GM21381 (cell line): ENCODE measurements around the gene RAB26.

Experiments
- ATAC-seq: cut with Tn5 transposase; IDR thresholded peaks from one replicate; pipeline ENCODE4 v1.9.1; 2021; ENCODE audit warnings: mild to moderate bottlenecking, moderate library complexity; ENCODE audit not compliant: unreplicated experiment

The RAB26 gene

GRCh38 chr16:2178321-2179106 lies 30.1 kb downstream of the RAB26 start:
- ATAC-seq, result no peak

GRCh38 chr16:2179107-2179501 lies 30.7 kb downstream of the RAB26 start:
- no peak for ATAC-seq

GRCh38 chr16:2179576-2179975 lies 31.2 kb downstream of the RAB26 start:
- no peak for ATAC-seq

DNA sequence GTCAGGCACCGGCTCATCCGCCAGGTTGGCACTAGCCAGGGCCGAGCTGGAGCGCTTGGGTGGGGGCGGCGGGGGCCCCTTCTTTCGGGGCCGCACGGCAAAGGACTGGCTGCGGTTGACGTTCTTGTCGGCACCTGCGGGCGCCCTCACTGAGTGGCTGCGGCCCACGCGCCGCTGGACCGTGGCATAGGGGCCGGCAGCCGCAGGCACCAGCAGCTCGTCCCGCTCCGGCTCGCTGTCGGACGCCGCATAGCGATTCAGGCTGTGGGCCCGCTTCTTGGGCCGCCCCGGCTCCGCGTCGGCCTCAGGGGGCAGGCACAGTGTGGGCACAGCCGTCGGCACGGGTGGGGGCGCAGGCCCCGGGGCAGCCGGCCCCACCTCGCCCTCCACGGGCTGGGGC lies 32.0 kb downstream of the RAB26 start:
- ATAC-seq, result no peak

- ATAC-seq, result no peak
These were observed 32.8 kb downstream of the RAB26 start for GRCh38 chr16:2180962-2181923.

- ATAC-seq, result no peak
These were observed 33.5 kb downstream of the RAB26 start for GRCh38 chr16:2181952-2182351.

DNA sequence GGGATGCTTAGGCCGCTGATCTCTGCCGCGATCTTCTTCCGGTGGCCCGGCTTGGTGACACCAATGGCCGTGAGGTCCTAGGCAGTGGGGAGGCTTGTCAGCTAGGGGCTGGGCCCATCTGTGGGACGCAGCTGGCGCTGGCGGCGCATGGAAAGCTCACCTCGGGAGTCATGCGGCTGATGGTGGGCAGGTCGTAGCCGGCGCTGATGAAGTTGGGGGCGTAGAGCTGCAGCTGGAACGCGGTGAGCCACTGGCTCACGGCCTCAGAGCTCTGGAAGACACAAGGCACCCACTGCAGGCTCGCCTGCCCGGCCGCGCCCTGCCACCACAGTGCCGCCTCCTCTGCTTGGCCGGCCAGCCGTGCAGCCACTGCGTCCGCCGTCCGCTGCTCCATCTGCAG lies 35.2 kb downstream of the RAB26 start:
- ATAC-seq, result no peak

GRCh38 chr16:2184346-2184745 lies 35.9 kb downstream of the RAB26 start:
- ATAC-seq, result no peak

DNA sequence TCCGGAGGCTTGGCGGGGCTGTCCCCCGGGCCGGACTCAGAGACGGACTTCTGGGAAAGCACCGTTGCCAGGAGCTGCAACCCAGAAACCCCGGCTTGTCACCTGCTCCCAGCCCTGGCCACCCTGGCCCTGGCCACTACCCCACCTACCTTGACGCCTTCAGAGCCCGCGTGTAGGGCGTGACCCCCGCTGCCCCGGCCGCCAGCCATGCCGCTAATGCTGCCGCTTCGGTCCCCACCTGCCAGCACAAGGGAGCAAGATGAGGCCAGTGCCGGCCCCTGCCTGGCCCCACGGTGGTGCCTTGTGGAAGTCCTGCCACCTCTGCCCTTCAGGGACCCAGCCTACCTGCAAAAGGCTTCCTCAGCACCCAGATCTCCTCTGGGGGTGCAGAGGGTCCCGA lies 36.5 kb downstream of the RAB26 start:
- ATAC-seq, result no peak

DNA sequence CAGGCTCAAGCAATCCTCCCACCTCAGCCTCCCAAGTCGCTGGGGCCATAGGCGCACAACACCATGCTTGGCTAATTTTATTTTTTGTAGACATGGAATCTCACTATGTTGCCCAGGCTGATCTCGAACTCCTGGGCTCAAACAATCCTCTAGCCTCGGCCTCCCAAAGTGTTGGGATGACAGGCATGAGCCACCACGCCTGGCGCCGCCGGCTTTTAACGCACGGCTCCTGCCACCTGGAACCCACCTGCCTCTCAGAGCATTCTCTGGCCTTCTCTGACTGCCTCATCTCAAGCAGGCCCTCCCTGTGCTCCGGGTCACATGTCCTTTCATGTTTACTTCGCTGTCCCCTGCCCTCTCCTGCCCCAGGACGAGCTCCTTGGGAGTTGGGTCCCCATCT lies 37.6 kb downstream of the RAB26 start:
- ATAC-seq, result no peak

DNA sequence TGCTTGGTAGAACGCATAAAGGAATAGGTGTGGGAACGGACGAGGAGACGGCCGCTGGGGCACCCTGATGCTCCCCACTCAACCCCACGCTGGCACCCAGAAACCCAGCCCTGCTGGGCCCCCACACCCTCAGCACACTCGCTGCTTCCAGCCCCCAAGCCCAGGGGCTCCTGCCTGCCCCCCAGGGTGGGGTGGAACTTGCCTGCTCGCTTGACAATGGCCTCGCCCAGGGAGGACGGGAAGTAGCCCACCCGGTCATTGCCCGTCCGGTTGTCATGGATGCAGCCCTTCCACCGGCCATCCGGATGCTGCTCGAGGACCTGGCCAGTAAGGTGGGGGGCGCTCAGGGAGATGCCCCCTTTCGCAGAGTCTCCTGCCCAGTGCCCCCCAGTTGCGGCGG lies 38.1 kb downstream of the RAB26 start:
- ATAC-seq, result no peak

DNA sequence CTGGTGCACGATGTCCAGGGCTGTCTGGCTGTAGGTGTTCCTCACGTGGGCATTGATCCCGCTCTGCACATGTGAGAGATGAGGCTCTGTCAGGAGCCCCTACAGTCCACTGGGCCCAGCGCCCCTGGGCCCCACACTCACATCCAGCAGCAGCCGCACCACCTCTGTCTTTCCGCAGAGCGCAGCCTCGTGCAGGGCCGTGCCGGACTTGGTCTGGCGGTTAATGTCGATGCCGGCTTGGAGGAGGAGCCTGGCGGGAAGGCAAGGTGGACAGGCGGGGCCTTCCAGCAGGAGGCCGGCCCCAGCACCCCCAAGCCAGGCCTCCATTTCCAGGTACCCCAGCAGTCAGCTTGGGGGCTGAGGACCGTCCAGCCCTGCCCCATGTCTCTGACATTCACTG lies 38.8 kb downstream of the RAB26 start:
- ATAC-seq, result no peak

- ATAC-seq, result no peak
These were observed 40.0 kb downstream of the RAB26 start for GRCh38 chr16:2188395-2188794.

DNA sequence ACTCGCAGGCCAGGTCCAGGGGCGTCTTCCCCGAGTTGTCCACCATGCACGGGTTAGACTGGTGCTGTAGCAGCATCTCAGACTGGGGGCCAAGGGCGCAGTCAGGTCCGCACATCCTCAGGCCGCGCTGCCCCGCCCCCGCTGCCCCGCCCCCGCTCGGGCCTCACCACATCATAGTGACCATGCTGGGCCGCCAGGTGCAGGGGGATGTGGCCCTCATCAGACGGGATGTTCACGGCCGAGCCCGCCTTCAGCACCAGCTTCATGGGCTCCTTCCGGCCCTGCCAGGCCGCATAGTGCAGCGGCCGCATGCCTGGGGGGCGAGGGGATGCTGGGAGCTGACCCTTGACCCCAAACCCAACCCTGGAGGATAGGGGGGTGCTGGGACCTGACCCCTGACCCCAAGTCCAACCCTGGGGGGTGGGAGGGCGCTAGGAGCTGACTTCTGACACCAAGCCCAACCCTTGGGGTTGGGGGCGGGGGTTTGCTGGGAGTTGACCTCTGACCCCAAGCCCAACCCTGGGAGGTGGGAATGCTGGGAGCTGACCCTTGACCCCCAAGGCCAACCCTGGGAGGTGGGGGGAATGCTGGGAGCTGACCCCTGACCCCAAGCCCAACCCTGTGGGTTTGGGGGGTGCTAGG lies 40.9 kb downstream of the RAB26 start:
- ATAC-seq, result no peak

GRCh38 chr16:2190002-2190658 lies 41.7 kb downstream of the RAB26 start:
- no peak for ATAC-seq

GRCh38 chr16:2190659-2191445 lies 42.4 kb downstream of the RAB26 start:
- ATAC-seq, result no peak

GRCh38 chr16:2191446-2191706 lies 43.0 kb downstream of the RAB26 start:
- ATAC-seq, result no peak

- no peak for ATAC-seq
These were observed 45.9 kb downstream of the RAB26 start for GRCh38 chr16:2194166-2194834.

DNA sequence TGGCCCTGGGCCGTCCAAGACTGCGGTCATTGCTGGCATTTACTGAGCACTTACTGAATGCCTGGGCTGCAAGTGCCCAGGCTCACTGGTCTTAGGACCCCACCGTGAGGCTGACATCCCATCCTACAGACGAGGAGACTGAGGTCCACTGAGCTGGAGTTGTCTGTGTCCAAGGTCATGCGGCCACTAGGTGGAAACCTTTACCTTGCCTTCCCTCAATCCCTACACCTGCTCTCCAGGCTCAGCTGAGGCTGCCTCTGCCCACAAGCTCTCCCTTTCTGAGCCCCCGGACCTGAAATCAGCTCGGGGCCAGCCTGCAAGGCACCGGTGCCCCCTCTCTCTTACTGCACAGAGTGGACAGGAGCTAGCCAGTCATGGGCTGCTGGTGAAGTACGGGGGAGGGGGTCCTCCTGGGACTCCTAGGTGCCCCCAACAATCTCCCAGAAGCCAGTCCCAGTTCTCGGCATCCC lies 46.5 kb downstream of the RAB26 start:
- ATAC-seq, result no peak
